WTC11 (cell line): ENCODE measurements around the gene KIRREL2. TPM values are rescaled to one million over a fixed set of nuclear protein-coding genes. Genes with fewer than 3 reads are reported as not detected.
A peak's percentile ranks its signal among the peaks of the same experiment; 100 is the strongest.

Experiments used
- ARID4B ChIP-seq: sonication (generic); formaldehyde crosslinking; IDR thresholded peaks from 2 replicates; pipeline ENCODE4 v1.8.0; 2023; ENCODE audit warnings: missing genetic modification reagents, mild to moderate bottlenecking, borderline replicate concordance
- ATF1 ChIP-seq: sonication (generic); formaldehyde crosslinking; IDR thresholded peaks from 2 replicates; pipeline ENCODE4 v1.8.1; 2023; ENCODE audit warnings: mild to moderate bottlenecking, moderate library complexity, missing genetic modification reagents
- CREB1 ChIP-seq: sonication (generic); formaldehyde crosslinking; IDR thresholded peaks from 2 replicates; pipeline ENCODE4 v1.8.0; 2023; ENCODE audit warnings: mild to moderate bottlenecking, missing genetic modification reagents
- CREM ChIP-seq: sonication (generic); formaldehyde crosslinking; IDR thresholded peaks from 2 replicates; pipeline ENCODE4 v1.8.1; 2022; ENCODE audit warnings: mild to moderate bottlenecking, missing genetic modification reagents, moderate library complexity
- ETV6 ChIP-seq: sonication (generic); formaldehyde crosslinking; IDR thresholded peaks from 2 replicates; pipeline ENCODE4 v1.8.1; 2022; ENCODE audit warnings: mild to moderate bottlenecking, missing genetic modification reagents
- HMGA2 ChIP-seq: fragments of 250-450 bp; sonication (Bioruptor Pico); IDR thresholded peaks from 2 replicates; pipeline ENCODE4 v1.4.0; 2021; ENCODE audit warnings: mild to moderate bottlenecking, moderate library complexity
- NR2C2 ChIP-seq: sonication (generic); formaldehyde crosslinking; IDR thresholded peaks from 2 replicates; pipeline ENCODE4 v1.8.0; 2022; ENCODE audit warnings: mild to moderate bottlenecking, missing genetic modification reagents
- NR3C1 ChIP-seq: sonication (generic); formaldehyde crosslinking; conservative IDR thresholded peaks from 2 replicates; pipeline ENCODE4 v1.8.1; 2023; ENCODE audit warnings: low read depth, mild to moderate bottlenecking, missing genetic modification reagents
- OVOL2 ChIP-seq: fragments of 250-450 bp; sonication (Bioruptor Pico); IDR thresholded peaks from 2 replicates; pipeline ENCODE4 v1.9.0; 2021; ENCODE audit warnings: mild to moderate bottlenecking, borderline replicate concordance
- PRDM15 ChIP-seq: sonication (generic); formaldehyde crosslinking; IDR thresholded peaks from 2 replicates; pipeline ENCODE4 v1.8.0; 2022; ENCODE audit warnings: missing genetic modification reagents
- RELA ChIP-seq: sonication (generic); formaldehyde crosslinking; IDR thresholded peaks from 2 replicates; pipeline ENCODE4 v1.8.1; 2022; ENCODE audit warnings: missing genetic modification reagents, mild to moderate bottlenecking, borderline replicate concordance
- SMAD4 ChIP-seq: sonication (generic); formaldehyde crosslinking; IDR thresholded peaks from 2 replicates; pipeline ENCODE4 v1.8.0; 2022; ENCODE audit warnings: mild to moderate bottlenecking, missing genetic modification reagents
- SOX15 ChIP-seq: fragments of 250-450 bp; sonication (Bioruptor Pico); IDR thresholded peaks from 2 replicates; pipeline ENCODE4 v1.9.0; 2021; ENCODE audit warnings: mild to moderate bottlenecking
- SP1 ChIP-seq: sonication (generic); formaldehyde crosslinking; conservative IDR thresholded peaks from 2 replicates; pipeline ENCODE4 v1.8.1; 2022; ENCODE audit warnings: missing genetic modification reagents
- STAT6 ChIP-seq: sonication (generic); formaldehyde crosslinking; conservative IDR thresholded peaks from 2 replicates; pipeline ENCODE4 v1.8.1; 2023; ENCODE audit warnings: mild to moderate bottlenecking, low read depth, missing genetic modification reagents, moderate library complexity
- TP53 ChIP-seq: sonication (generic); formaldehyde crosslinking; IDR thresholded peaks from 2 replicates; pipeline ENCODE4 v1.8.1; 2023; ENCODE audit warnings: mild to moderate bottlenecking, missing genetic modification reagents
- USF1 ChIP-seq: sonication (generic); formaldehyde crosslinking; IDR thresholded peaks from 2 replicates; pipeline ENCODE4 v1.8.0; 2022; ENCODE audit warnings: mild to moderate bottlenecking, missing genetic modification reagents
- ZNF317 ChIP-seq: sonication (generic); formaldehyde crosslinking; IDR thresholded peaks from 2 replicates; pipeline ENCODE4 v1.8.1; 2023; ENCODE audit warnings: low read depth, mild to moderate bottlenecking, moderate library complexity, missing genetic modification reagents, borderline replicate concordance
- total RNA-seq: library from RNA; stranded (reverse); gene quantifications from 3 replicates; pipeline ENCODE4 v1.2.3, GENCODE V29; 2021
- TF ChIP-seq, protein P1 (sequence below): sonication (generic); formaldehyde crosslinking; IDR thresholded peaks from 2 replicates; pipeline ENCODE4 v1.8.1; 2022; ENCODE audit warnings: low read depth, missing genetic modification reagents, borderline replicate concordance
- TF ChIP-seq, protein P2 (sequence below): sonication (generic); formaldehyde crosslinking; IDR thresholded peaks from 2 replicates; pipeline ENCODE4 v1.8.1; 2023; ENCODE audit warnings: mild to moderate bottlenecking, missing genetic modification reagents, moderate library complexity
- TF ChIP-seq, protein P3 (sequence below): sonication (generic); formaldehyde crosslinking; IDR thresholded peaks from 2 replicates; pipeline ENCODE4 v1.8.1; 2023; ENCODE audit warnings: mild to moderate bottlenecking, missing genetic modification reagents, borderline replicate concordance

KIRREL2 gene
- total RNA-seq, 1 experiment from 2014 or later, result 4.7 TPM

GRCh38 chr19:35828692-35829301 lies 27.9 kb upstream of the KIRREL2 start (continued):
- TF ChIP-seq, protein P1, sequence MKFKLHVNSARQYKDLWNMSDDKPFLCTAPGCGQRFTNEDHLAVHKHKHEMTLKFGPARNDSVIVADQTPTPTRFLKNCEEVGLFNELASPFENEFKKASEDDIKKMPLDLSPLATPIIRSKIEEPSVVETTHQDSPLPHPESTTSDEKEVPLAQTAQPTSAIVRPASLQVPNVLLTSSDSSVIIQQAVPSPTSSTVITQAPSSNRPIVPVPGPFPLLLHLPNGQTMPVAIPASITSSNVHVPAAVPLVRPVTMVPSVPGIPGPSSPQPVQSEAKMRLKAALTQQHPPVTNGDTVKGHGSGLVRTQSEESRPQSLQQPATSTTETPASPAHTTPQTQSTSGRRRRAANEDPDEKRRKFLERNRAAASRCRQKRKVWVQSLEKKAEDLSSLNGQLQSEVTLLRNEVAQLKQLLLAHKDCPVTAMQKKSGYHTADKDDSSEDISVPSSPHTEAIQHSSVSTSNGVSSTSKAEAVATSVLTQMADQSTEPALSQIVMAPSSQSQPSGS (CRISPR knock-in tag), result 0 out of 2 replicates have a peak, but pooled peaks have one; percentile 61
- 0 out of 2 replicates have a peak, but pooled peaks have one; percentile 43 for TF ChIP-seq ZNF317 (CRISPR knock-in tag)
- TF ChIP-seq, protein P2, sequence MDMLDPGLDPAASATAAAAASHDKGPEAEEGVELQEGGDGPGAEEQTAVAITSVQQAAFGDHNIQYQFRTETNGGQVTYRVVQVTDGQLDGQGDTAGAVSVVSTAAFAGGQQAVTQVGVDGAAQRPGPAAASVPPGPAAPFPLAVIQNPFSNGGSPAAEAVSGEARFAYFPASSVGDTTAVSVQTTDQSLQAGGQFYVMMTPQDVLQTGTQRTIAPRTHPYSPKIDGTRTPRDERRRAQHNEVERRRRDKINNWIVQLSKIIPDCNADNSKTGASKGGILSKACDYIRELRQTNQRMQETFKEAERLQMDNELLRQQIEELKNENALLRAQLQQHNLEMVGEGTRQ (CRISPR knock-in tag), result no peak
- TF ChIP-seq ETV6 (CRISPR knock-in tag), result peak; percentile 83
- peak; percentile 80; the same call in 1 of the 2 replicates for TF ChIP-seq USF1 (CRISPR knock-in tag)
- peak; percentile 55 for TF ChIP-seq SP1 (CRISPR knock-in tag)
- TF ChIP-seq, protein P3, sequence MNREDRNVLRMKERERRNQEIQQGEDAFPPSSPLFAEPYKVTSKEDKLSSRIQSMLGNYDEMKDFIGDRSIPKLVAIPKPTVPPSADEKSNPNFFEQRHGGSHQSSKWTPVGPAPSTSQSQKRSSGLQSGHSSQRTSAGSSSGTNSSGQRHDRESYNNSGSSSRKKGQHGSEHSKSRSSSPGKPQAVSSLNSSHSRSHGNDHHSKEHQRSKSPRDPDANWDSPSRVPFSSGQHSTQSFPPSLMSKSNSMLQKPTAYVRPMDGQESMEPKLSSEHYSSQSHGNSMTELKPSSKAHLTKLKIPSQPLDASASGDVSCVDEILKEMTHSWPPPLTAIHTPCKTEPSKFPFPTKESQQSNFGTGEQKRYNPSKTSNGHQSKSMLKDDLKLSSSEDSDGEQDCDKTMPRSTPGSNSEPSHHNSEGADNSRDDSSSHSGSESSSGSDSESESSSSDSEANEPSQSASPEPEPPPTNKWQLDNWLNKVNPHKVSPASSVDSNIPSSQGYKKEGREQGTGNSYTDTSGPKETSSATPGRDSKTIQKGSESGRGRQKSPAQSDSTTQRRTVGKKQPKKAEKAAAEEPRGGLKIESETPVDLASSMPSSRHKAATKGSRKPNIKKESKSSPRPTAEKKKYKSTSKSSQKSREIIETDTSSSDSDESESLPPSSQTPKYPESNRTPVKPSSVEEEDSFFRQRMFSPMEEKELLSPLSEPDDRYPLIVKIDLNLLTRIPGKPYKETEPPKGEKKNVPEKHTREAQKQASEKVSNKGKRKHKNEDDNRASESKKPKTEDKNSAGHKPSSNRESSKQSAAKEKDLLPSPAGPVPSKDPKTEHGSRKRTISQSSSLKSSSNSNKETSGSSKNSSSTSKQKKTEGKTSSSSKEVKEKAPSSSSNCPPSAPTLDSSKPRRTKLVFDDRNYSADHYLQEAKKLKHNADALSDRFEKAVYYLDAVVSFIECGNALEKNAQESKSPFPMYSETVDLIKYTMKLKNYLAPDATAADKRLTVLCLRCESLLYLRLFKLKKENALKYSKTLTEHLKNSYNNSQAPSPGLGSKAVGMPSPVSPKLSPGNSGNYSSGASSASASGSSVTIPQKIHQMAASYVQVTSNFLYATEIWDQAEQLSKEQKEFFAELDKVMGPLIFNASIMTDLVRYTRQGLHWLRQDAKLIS (CRISPR knock-in tag), result no peak
- TF ChIP-seq RELA, result no peak
- TF ChIP-seq ATF1 (CRISPR knock-in tag), result no peak
- no peak for TF ChIP-seq HMGA2
- no peak for TF ChIP-seq PRDM15 (CRISPR knock-in tag)
- TF ChIP-seq NR2C2 (CRISPR knock-in tag), result peak; percentile 33; the same call in 1 of the 2 replicates
- peak; percentile 92 for TF ChIP-seq SMAD4 (CRISPR knock-in tag)
- no peak for TF ChIP-seq SOX15 (CRISPR knock-in tag)
- TF ChIP-seq OVOL2, result no peak
- TF ChIP-seq ARID4B, result peak; percentile 98
- peak; percentile 67; the same call in 1 of the 2 replicates for TF ChIP-seq CREB1 (CRISPR knock-in tag)
- TF ChIP-seq NR3C1, result peak; percentile 81; the same call in 1 of the 2 replicates
- TF ChIP-seq TP53 (CRISPR knock-in tag), result peak; percentile 86; the same call in 1 of the 2 replicates
- TF ChIP-seq CREM (CRISPR knock-in tag), result 0 out of 2 replicates have a peak, but pooled peaks have one; percentile 57
- no peak for TF ChIP-seq STAT6
